GM15510 (cell line): Measurements from ENCODE around the gene FBXO47.

Experiments used
- POLR2A ChIP-seq: IDR thresholded peaks from 3 replicates; pipeline ENCODE4 v1.6.1; 2011; ENCODE audit warnings: borderline replicate concordance; ENCODE audit not compliant: insufficient read length; ENCODE audit errors: extremely low read depth

Gene FBXO47

DNA sequence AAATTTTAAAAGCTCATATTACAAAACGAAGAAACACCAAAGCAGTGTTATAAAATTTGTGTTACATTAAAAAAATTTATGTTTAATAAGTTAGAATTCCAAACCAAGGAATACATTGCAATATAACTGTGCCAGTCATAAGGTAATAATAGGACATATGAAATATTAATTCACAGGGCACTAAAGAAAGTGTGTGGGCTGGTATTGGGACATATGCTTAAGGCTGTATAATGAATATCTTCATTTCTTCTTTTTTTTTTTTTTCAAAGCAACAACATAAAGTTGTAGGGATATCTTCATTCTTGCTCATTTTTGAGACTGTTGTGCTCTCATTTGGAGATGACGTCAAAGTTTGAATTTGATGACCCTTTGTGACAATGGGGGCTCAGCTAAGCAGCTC, 17.5 kb upstream of the FBXO47 start:
- TF ChIP-seq POLR2A, result no peak

DNA sequence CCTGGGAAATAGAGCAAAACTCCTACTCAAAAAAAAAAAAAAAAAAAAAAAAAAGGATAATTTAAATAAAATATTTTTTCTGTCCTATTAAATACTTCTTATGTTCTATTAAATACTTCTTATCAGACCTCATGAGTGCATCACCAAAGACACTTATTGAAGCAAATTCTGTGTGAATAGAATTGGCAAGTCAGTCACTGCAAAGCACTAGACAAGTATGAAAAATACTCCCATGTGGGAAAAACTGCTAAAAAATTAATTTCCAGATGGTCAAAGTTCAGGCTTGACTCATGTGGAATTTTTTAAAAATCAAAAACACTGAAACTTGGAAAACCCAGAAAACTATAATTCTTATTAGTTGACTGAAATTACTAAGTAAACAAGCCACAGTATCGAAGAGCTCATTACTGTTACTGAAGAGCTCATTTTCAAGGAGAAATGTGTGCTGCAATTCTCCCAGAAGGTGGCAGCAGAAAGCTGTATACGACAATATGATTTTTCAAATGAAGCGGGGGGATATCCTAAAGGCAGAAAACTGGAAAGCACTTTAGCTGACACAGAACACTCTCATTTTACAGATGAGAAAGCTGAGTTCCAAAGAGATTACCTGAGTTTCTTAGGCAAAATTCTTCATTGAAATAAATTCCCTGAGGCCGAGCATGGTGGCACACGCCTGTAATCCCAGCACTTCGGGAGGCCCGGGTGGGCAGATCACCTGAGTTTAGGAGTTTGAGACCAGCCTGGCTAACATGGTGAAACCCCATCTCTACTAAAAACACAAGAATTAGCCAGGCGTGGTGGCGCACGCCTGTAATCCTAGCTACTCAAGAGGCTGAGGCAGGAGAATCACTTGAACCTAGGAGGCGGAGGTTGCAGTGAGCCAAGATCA, 15.9 kb upstream of the FBXO47 start:
- no peak for TF ChIP-seq POLR2A

DNA sequence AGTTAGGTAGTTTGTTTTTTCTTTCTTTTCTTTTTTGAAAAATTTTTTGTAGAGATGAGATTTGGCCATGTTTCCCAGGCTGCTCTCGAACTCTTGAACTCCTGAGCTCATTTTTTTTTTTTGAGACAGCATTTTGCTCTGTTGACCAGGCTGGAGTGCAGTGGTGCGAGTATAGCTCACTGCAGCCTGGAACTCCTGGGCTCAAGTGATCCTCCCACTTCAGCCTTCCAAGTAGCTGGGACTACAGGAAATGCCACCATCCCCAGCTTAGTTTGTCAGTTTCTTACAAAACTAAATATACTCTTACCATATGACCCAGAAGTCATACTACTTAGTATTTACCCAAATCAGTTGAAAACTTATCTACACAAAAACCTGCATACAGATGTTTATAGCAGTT, 14.4 kb upstream of the FBXO47 start:
- TF ChIP-seq POLR2A, result no peak

DNA sequence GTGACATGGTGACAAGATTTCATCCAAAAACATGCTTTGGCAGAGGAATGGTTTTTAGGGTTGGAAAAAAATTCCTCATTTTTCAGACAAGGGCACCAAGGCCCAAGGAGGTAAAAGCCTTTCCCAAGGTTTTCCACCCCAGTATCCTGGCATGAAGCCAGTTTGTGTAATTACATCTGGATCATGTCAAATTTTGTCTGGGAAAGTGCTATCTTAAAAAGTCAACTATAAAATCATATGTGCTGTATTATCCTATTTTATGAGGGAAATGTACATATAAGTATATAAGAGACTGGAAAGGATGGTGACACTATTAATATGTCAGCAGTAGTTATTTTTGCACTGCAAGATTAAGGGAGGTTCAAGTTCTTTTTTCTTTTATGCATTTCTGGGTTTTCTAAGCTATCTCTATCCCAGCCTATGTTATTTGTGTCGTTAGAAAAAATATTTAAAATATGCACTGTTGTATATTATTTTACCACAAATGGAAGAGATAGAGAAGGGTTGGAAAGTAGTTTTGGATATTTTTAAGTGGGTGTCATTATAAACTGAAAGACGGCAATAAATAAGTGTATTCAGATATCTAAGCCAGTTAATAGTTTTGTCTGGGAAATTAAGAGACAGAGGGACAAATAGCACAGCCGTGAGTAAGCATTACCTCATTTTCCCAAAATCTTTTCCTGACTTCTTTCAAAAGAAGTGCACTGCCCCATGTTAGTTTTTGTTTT, 13.5 kb upstream of the FBXO47 start:
- no peak for TF ChIP-seq POLR2A

DNA sequence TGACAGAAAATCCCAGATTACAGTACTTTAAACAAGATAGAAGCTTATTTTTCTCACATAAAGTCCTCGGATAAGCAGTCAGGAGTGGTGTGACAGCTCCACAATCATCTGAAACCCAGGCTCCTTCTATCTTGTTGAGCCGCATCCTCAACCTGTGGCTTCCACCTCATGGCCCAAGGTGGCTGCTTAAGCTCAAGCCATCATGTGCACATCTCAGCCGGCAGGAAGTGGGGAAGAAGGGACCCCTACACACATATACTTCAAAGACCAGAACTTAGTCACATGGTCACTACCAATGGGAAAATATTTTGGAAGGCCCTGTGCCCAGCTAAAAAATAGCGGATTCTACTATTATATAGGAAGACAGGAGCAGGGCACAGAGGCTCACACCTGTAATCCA, 11.0 kb upstream of the FBXO47 start:
- no peak for TF ChIP-seq POLR2A

DNA sequence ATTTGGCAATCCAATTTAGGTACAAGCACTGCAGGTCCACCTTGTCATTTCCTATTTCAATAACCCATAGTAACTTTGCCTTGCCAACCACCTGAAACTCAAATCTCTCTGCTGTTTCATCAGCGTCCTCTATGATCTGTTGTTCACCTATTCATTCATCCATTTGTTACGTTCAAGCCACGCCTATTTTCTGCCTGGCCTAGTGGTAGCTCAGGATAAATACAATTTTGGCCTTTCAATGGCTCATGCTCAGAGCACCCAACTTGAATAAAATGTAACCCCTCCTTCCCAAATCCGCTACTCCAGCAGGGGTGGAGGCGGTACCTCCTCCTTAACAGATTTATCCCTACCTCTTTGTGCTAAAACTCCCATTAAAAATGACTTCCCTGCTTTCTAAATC, 3.6 kb upstream of the FBXO47 start:
- no peak for TF ChIP-seq POLR2A

DNA sequence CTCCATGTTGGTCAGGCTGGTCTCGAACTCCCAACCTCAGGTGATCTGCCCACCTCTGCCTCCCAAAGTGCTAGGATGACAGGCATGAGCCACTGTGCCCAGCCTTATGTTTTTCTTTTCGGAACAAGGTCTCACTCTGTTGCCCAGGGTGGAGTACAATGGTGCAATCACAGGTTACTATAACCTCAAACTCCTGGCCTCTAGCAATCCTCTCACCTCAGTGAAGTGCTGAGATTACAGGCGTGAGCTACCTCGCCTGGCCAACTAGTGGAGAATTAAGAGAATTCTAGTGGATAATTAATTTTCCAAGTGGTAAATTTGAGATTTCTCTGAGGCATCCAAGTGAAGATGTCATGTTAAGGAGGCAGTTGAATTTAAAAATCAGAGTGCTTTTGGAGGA, 2.9 kb upstream of the FBXO47 start:
- TF ChIP-seq POLR2A, result no peak

DNA sequence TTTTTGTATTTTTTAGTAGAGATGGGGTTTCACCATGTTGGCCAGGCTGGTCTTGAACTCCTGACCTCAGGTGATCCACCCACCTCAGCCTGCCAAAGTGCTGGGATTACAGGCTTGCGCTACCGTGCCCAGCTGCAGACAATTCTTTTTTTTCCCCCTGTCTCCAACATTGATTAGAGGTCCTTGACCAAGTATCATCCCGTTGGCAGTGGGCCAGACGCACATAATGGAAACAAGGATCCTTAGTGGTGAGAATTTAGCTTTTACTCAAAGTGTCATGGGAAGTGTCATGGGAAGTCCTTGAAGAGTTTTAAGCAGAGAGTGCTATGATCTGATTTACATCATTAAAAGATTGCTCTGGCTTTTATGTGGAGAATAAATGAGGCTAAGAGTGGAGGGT, 2.1 kb upstream of the FBXO47 start:
- no peak for TF ChIP-seq POLR2A

DNA sequence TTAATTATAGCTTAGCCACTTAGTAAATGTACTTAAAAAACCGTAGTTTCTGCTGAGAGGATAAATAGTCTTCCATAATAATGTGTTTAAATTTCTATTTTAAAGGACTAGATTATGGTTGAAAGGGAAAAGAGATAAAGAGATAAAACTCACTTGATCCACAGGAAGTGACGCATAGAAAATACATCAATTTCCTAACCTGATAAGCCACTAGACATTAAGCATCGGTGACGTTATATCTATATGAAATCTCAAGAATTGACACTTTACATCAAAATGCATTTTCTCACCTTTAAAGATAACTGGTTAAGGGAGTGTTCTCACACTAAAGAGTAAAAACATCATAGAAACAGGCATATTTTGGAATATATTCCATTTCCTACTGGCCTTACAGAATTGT, 5.8 kb downstream of the FBXO47 start:
- no peak for TF ChIP-seq POLR2A

DNA sequence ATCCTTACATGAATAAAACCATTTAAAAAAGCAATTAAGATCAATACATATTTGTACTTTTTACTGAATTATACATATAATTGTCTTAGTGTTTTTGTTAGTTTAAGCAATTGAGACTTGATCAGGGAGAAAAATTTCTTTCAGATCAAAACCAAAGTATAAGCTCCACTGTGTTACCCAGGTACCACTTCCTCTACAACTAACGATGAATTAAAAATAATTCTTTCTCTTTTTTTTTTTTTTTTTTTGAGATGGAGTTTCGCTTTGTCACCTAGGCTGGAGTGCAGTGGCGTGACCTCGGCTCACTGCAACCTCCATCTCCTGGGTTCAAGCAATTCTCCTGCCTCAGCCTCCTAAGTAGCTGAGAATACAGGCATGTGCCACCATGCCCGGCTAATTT, 6.8 kb downstream of the FBXO47 start:
- TF ChIP-seq POLR2A, result no peak

DNA sequence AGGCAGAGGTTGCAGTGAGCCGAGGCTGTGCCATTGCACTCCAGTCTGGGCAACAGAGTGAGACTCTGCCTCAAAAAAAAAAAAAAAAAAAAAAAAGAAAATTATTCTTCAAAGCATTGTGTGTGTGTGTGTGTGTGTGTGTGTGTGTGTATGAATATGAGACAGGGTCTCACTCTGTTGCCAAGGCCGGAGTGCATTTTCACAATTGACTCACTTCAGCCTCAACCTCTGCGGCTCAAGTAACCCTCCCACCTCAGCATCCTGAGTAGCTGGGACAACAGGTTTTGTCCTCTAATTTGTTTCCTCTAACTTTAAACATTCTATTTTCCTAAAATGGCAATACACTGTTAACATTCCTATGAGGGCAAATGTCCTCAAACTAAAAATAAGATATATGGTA, 7.7 kb downstream of the FBXO47 start:
- TF ChIP-seq POLR2A, result no peak

DNA sequence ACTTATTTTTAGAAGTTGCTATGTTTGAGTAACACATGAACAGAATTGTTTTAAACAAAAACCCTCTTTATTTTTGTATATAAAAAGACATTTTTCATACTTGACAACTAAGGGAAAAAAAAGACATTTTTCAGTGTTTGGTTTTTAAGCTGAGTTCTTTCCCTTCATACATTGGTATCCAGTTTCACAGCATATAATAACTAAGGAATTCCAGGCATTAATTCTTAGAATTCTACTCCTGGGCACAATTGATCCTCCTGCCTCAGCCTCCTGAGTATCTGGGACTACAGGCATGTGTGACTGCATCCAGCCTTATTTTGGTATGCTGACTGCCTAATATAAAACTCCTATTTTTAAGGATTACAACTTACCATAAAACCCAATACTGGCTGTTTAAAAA, 8.4 kb downstream of the FBXO47 start:
- TF ChIP-seq POLR2A, result no peak

DNA sequence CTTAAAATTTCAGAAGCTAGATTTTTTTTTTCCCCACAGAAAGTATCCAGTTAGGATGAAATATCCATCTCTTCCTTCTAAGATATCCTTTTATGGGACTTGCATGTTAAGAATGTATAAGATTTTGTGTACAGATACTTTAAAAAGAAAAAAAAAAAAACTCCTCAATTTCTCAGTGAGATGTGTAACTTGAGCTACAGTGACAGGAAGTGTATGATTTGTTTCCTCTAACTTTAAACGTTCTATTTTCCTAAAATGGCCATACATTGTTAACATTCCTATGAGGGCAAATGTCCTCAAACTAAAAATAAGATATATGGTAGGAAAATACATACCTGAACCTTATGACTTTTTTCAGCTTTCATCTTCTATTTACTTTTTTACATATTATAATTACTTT, 8.9 kb downstream of the FBXO47 start:
- no peak for TF ChIP-seq POLR2A

DNA sequence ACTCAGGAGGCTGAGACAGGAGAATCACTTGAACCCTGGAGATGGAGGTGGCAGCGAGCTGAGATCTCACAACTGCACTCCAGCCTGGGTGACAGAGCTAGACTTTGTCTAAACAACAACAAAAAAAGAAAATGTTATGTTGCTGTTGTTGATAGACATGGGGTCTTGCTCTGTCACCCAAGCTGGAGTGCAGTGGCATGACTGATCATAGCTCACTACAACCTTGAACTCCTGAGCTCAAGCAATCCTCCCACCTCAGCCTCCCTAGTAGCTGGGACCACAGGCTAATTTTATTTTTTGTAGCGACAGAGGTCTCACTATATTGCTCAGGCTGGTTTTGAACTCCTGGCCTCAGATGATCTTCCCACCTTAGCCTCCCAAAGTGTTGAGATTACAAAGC, 20.0 kb downstream of the FBXO47 start:
- no peak for TF ChIP-seq POLR2A

DNA sequence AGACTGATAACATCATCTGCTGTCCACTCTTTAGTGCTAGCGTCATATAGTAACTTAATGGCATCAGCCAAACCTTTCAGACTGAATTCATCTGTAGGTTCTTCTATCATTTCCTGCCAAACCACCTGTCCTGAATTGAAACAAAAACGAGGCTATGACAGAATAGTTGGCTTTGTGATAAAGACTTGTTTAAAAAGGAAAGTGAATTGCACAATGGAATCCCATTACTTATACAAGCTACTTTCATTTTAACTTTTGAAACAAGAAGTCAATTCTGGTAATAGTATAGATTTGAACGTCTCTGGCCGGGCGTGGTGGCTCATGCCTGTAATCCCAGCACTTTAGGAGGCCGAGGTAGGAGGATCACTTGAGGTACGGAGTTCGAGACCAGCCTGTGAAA, 23.6 kb downstream of the FBXO47 start:
- no peak for TF ChIP-seq POLR2A

DNA sequence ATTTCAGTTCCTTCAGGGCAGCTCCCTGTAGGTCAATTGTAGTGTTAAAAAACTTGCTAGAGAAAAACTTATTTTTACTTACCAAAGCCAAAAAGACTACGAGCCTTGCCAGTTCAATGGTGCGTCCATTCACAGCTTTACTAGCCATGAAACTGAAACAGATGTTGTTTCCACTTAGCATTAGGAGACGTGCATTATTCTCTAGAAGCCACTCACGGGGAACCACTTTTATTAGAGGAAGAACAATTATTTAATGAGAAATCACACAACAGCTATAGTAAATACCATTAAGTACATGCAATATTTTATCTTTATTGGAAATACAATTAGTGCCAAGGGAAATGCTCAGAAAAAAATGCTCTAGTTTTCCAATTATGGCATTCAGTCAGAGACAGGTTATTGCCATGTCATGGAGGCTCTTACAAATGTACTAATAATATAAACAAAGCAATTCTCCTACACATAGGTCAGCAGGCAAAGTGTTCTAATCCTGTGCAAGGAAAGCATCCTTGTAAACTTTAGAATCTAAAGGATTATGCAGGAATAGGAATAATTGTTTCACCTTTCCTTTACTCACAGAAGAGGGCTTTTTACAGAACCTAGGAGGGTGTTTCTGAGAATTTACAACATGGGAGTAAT, 24.4 kb downstream of the FBXO47 start:
- no peak for TF ChIP-seq POLR2A

DNA sequence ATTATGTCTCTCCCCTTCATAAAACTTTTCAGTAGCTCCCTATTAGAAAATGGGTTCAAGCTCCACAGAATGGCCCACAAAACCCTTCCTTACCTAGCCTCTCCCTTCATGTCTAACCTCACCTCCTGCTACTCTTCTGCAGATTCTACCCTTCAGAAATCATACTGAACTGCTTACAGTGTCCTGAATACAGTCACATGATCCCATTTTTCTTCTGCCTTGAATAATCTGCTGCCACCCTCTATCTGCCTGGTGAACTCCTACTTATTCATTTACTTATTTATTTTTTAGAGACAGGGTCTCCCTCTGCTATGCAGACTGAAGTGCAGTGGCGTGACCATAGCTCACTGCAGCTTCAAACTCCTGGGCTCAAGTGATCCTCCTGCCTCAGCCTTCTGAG, 26.8 kb downstream of the FBXO47 start:
- TF ChIP-seq POLR2A, result no peak

DNA sequence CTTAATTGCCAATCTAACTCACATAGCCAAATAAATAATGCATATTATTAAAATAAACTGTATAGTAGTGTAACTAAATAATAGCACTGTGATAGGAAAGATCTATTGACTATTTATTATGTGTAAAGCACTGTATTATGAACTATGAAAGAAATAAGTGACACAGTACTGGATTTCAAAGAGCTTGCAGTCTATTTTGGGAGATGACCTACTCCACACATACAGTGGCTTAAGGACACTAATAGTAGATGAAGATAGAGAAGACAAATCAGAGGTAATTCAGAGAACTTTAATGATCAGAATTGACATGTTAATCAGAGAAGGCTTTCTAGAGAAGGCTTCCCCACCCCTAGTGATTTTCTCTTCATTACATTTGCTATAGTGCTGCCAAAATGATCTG, 27.2 kb downstream of the FBXO47 start:
- TF ChIP-seq POLR2A, result no peak
